IMR-90 (cell line): Measurements from ENCODE around the gene STK35. TPM values are rescaled to one million over a fixed set of nuclear protein-coding genes. Genes with fewer than 3 reads are reported as not detected.

Experiments used
- ATAC-seq: fragments of 200-7000 bp; cut with Tn5 transposase; 2 replicates; pipeline ENCODE4 v1.9.1; 2020; ENCODE audit warnings: low read depth, mild to moderate bottlenecking, moderate library complexity
- BruUV-seq: library from RNA; stranded (reverse); fragments of 400-500 nt; replicated peaks from 2 replicates; lab custom pipeline; 2021; lab: Mats Ljungman, UMichigan
- CTCF ChIA-PET: fragments of 300-600 bp; formaldehyde crosslinking; extraction: SDS; loops from one replicate; lab custom pipeline; 2021; ENCODE audit warnings: antibody characterized with exemption; lab: Yijun Ruan, JAX
- POLR2A ChIA-PET: fragments of 300-600 bp; sonication (Branson Sonifier 250); formaldehyde crosslinking; loops from one replicate; lab custom pipeline; 2022; ENCODE audit warnings: antibody characterized with exemption; ENCODE audit not compliant: unreplicated experiment; lab: Charles Lee
- DNase-seq: peaks from one replicate; pipeline ENCODE4 v3.0.0; 2013
- H2AFZ ChIP-seq: replicated peaks from 2 replicates; pipeline ENCODE3; 2013; ENCODE audit warnings: low read length, mild to moderate bottlenecking; ENCODE audit not compliant: poor library complexity
- H2AK5ac ChIP-seq: 2 replicates; pipeline ENCODE4 v1.6.1; 2013; ENCODE audit warnings: low read depth, low read length, inconsistent platforms
- H2AK9ac ChIP-seq: replicated peaks from 2 replicates; pipeline ENCODE3; 2013; ENCODE audit warnings: mild to moderate bottlenecking, low read depth, low read length, moderate library complexity; ENCODE audit not compliant: poor library complexity
- H2BK120ac ChIP-seq: 2 replicates; pipeline ENCODE4 v1.6.1; 2013; ENCODE audit warnings: low read depth, low read length, inconsistent platforms
- H2BK15ac ChIP-seq: 3 replicates; pipeline ENCODE4 v1.6.1; 2013; ENCODE audit warnings: low read depth, low read length, inconsistent platforms
- H2BK20ac ChIP-seq: 2 replicates; pipeline ENCODE4 v1.6.1; 2013; ENCODE audit warnings: low read depth, mild to moderate bottlenecking, inconsistent platforms, low read length, moderate library complexity
- H2BK5ac ChIP-seq: 2 replicates; pipeline ENCODE4 v1.6.1; 2013; ENCODE audit warnings: mild to moderate bottlenecking, low read depth, low read length, inconsistent platforms; ENCODE audit not compliant: poor library complexity, severe bottlenecking
- H3K14ac ChIP-seq: replicated peaks from 2 replicates; pipeline ENCODE4 v1.6.1; 2013; ENCODE audit warnings: low read depth, low read length, inconsistent platforms
- H3K18ac ChIP-seq: 2 replicates; pipeline ENCODE4 v1.6.1; 2013; ENCODE audit warnings: low read depth, low read length, control low read depth
- H3K23ac ChIP-seq: 2 replicates; pipeline ENCODE4 v1.6.1; 2013; ENCODE audit warnings: low read depth, low read length, inconsistent platforms
- H3K27ac ChIP-seq: 2 replicates; pipeline ENCODE4 v1.5.1; 2013; ENCODE audit warnings: mild to moderate bottlenecking, control low read depth, low read length; ENCODE audit not compliant: insufficient read depth
- H3K27me3 ChIP-seq: 2 replicates; pipeline ENCODE4 v1.6.1; 2013; ENCODE audit warnings: low read length; ENCODE audit not compliant: control insufficient read depth, insufficient read depth
- H3K36me3 ChIP-seq: 2 replicates; pipeline ENCODE4 v1.6.1; 2013; ENCODE audit warnings: low read length, mixed read lengths; ENCODE audit not compliant: control insufficient read depth, insufficient read depth
- H3K4ac ChIP-seq: 2 replicates; pipeline ENCODE4 v1.6.1; 2013; ENCODE audit warnings: low read depth, low read length, inconsistent platforms
- H3K4me1 ChIP-seq: 2 replicates; pipeline ENCODE4 v1.6.1; 2013; ENCODE audit warnings: low read length, mixed read lengths; ENCODE audit not compliant: control insufficient read depth, insufficient read depth
- H3K4me2 ChIP-seq: 2 replicates; pipeline ENCODE4 v1.6.1; 2013; ENCODE audit warnings: low read depth, mild to moderate bottlenecking, control low read depth, low read length, moderate library complexity
- H3K4me3 ChIP-seq: 2 replicates; pipeline ENCODE4 v1.5.1; 2013; ENCODE audit warnings: low read depth, mild to moderate bottlenecking, control low read depth, low read length, moderate library complexity; ENCODE audit not compliant: insufficient read depth
- H3K56ac ChIP-seq: 2 replicates; pipeline ENCODE4 v1.6.1; 2013; ENCODE audit warnings: low read length, inconsistent platforms; ENCODE audit not compliant: insufficient read depth; ENCODE audit errors: extremely low read depth
- H3K79me1 ChIP-seq, 2 experiments: 2 replicates each; pipeline ENCODE4 v1.6.1; 2013; ENCODE audit warnings: low read length in 2 of 2, inconsistent platforms in 1 of 2, low read depth in 1 of 2
- H3K9ac ChIP-seq: 2 replicates; pipeline ENCODE4 v1.6.1; 2013; ENCODE audit warnings: low read depth, low read length, control low read depth
- H3K9me1 ChIP-seq: 2 replicates; pipeline ENCODE4 v1.6.1; 2013; ENCODE audit warnings: low read length, inconsistent platforms; ENCODE audit not compliant: insufficient read depth
- H3K9me3 ChIP-seq: 2 replicates; pipeline ENCODE4 v1.6.1; 2013; ENCODE audit warnings: low read length; ENCODE audit not compliant: control insufficient read depth, insufficient read depth
- H4K20me1 ChIP-seq: 2 replicates; pipeline ENCODE4 v1.6.1; 2013; ENCODE audit warnings: low read length, inconsistent platforms; ENCODE audit not compliant: insufficient read depth
- H4K5ac ChIP-seq: 2 replicates; pipeline ENCODE4 v1.6.1; 2013; ENCODE audit warnings: mild to moderate bottlenecking, low read depth, low read length, control low read depth
- H4K8ac ChIP-seq, 2 experiments: 2 replicates each; pipeline ENCODE4 v1.6.1; 2013; ENCODE audit warnings: low read depth in 2 of 2, low read length in 2 of 2, control low read depth in 1 of 2, inconsistent platforms in 1 of 2
- H4K91ac ChIP-seq: 2 replicates; pipeline ENCODE4 v1.6.1; 2013; ENCODE audit warnings: low read depth, low read length, inconsistent platforms; ENCODE audit not compliant: insufficient read depth
- BHLHE40 ChIP-seq: fragments of 150-350 bp; IDR thresholded peaks from 2 replicates; pipeline ENCODE4 v1.6.1; 2016; ENCODE audit warnings: mild to moderate bottlenecking, low read depth, low read length
- CEBPB ChIP-seq: IDR thresholded peaks from 2 replicates; pipeline ENCODE4 v1.6.1; 2012; ENCODE audit warnings: low read depth, low read length, improper control_type of control experiment
- CHD1 ChIP-seq: IDR thresholded peaks from 2 replicates; pipeline ENCODE4 v1.6.1; 2012; ENCODE audit warnings: low read depth, low read length, improper control_type of control experiment
- CTCF ChIP-seq: conservative IDR thresholded peaks from 2 replicates; pipeline ENCODE4 v1.5.1; 2012; ENCODE audit warnings: mild to moderate bottlenecking, low read depth, low read length, improper control_type of control experiment
- ELK1 ChIP-seq: fragments of 150-350 bp; IDR thresholded peaks from 2 replicates; pipeline ENCODE4 v1.6.1; 2016; ENCODE audit warnings: low read depth, mild to moderate bottlenecking, low read length, moderate library complexity, borderline replicate concordance
- FOS ChIP-seq: fragments of 150-350 bp; IDR thresholded peaks from 2 replicates; pipeline ENCODE4 v1.6.1; 2016; ENCODE audit warnings: low read depth, low read length
- MAFK ChIP-seq: IDR thresholded peaks from 2 replicates; pipeline ENCODE4 v1.6.1; 2012; ENCODE audit warnings: low read depth, low read length, improper control_type of control experiment
- MAZ ChIP-seq: IDR thresholded peaks from 2 replicates; pipeline ENCODE4 v1.6.1; 2012; ENCODE audit warnings: low read depth, mild to moderate bottlenecking, low read length, improper control_type of control experiment, moderate library complexity, borderline replicate concordance
- MXI1 ChIP-seq: IDR thresholded peaks from 2 replicates; pipeline ENCODE4 v1.6.1; 2012; ENCODE audit warnings: low read depth, mild to moderate bottlenecking, low read length, moderate library complexity, borderline replicate concordance
- NFE2L2 ChIP-seq: fragments of 150-350 bp; IDR thresholded peaks from 2 replicates; pipeline ENCODE4 v1.6.1; 2016; ENCODE audit warnings: low read depth, mild to moderate bottlenecking, low read length
- POLR2A ChIP-seq: IDR thresholded peaks from 2 replicates; pipeline ENCODE4 v1.6.1; 2012; ENCODE audit warnings: mild to moderate bottlenecking, low read depth, low read length
- RAD21 ChIP-seq: IDR thresholded peaks from 2 replicates; pipeline ENCODE4 v1.6.1; 2012; ENCODE audit warnings: low read length, improper control_type of control experiment
- RCOR1 ChIP-seq: IDR thresholded peaks from 2 replicates; pipeline ENCODE4 v1.6.1; 2012; ENCODE audit warnings: mild to moderate bottlenecking, low read length, improper control_type of control experiment; ENCODE audit not compliant: insufficient replicate concordance
- RFX5 ChIP-seq: IDR thresholded peaks from 2 replicates; pipeline ENCODE4 v1.8.0; 2012; ENCODE audit warnings: low read depth, mild to moderate bottlenecking, low read length, moderate library complexity
- SMC3 ChIP-seq: fragments of 150-350 bp; IDR thresholded peaks from 2 replicates; pipeline ENCODE4 v1.6.1; 2016; ENCODE audit warnings: low read depth, mild to moderate bottlenecking, antibody characterized with exemption, low read length, moderate library complexity
- USF2 ChIP-seq: fragments of 150-350 bp; IDR thresholded peaks from 2 replicates; pipeline ENCODE4 v1.6.1; 2017; ENCODE audit warnings: mild to moderate bottlenecking, antibody characterized with exemption, low read length, low read depth
- WGBS, 2 experiments: methylation state at CpG; one replicate each; pipeline versions ENCODE4 v1.1.5 to v1.1.7; 2013; ENCODE audit warnings: missing lambda C conversion rate in 2 of 2; ENCODE audit not compliant: insufficient read length in 1 of 2; ENCODE audit errors: extremely low coverage in 2 of 2; 5-methylcytosine and 5-hydroxymethylcytosine counted together
- dilution Hi-C: fragments of 300-500 bp; cut with HindIII; formaldehyde crosslinking; loops from one replicate; pipeline ENCODE4 v1.14.3; 2018; ENCODE audit warnings: low sequenced_read_pairs; ENCODE audit not compliant: unreplicated experiment
- in situ Hi-C: fragments of 300-500 bp; cut with MboI; formaldehyde crosslinking; loops from 3 replicates; pipeline ENCODE4 v1.14.3; 2019; ENCODE audit warnings: low sequenced_read_pairs, inconsistent platforms, mixed read lengths
- intact Hi-C: fragments of 100-400 bp; cut with micrococcal nuclease; formaldehyde crosslinking; loops from 2 replicates; pipeline ENCODE4 v1.10.0; 2022
- polyA plus RNA-seq, 3 experiments: library from polyadenylated mRNA; depleted of rRNA; stranded (reverse); fragments of >200 nt; gene quantifications; 2 replicates each; pipeline ENCODE4 v1.2.3, GENCODE V29; 2012; ENCODE audit warnings: low replicate concordance in 1 of 3
- total RNA-seq: library from RNA; depleted of rRNA; stranded (reverse); fragments of >200 nt; gene quantifications from 2 replicates; pipeline ENCODE4 v1.2.3, GENCODE V29; 2012

STK35 gene
- total and polyA plus RNA-seq, 2 of the 4 experiments (the other 2 are of a cell fraction): 11.1 to 12.0 TPM

DNA sequence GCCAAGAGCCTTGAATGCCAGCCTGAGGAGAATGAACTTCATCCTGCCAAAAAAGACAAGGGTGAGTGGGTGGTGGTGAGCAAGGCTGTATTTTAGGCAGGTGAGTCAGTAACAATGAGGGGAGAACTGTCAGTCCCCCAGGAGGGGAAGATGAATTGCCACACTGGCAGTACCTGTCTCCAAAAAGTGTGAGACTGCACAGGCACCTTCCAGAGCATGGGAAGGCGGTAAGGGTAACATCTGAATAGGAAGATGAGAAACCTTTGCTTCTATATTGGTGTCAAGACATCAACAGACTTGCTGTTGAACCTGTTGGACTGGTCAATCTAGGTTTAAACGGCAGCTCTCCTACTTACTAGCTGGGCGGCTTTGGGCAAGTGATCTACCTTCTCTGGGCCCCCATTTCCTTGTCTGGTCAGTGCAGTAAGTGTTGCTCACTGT, 30.9 kb downstream of the STK35 start:
- peaks cover 51 to 90% of the 10 kb centered on the region in 2 experiments for H3K79me1 ChIP-seq
- H2BK120ac ChIP-seq: peak overlapping the region; percentile 14
- ATAC-seq: no peak
- H3K4me2 ChIP-seq: no peak overlapping the region
- no peak overlapping the region for H2AFZ ChIP-seq
- H3K56ac ChIP-seq: no peak overlapping the region
- peak overlapping the region; percentile 2; the same call in 1 of the 2 replicates for H3K18ac ChIP-seq
- peaks cover 47% of the 10 kb centered on the region for H3K9me1 ChIP-seq
- peak overlapping the region; percentile 73 for H3K4ac ChIP-seq
- H4K20me1 ChIP-seq: peaks cover 64% of the 10 kb centered on the region
- H4K5ac ChIP-seq: peak overlapping the region; percentile 29; the same call in 1 of the 2 replicates
- H4K91ac ChIP-seq: peak overlapping the region; percentile 60; the same call in 1 of the 2 replicates
- CTCF ChIA-PET: interaction anchor here (1.2 kb wide), 1 partner anchor 369 kb away, joined by 3 read pairs; no protein-coding TSS in a partner anchor
- H3K36me3 ChIP-seq: 0 out of 2 replicates have a peak, but pooled peaks cover 2% of the 10 kb centered on the region
- POLR2A ChIA-PET: no interaction called here
- peak overlapping the region; percentile 92; the same call in 1 of the 3 replicates for H2BK15ac ChIP-seq
- dilution Hi-C loops: no loop called here
- no TSS peak for BruUV-seq
- H3K27me3 ChIP-seq: no peaks in the 10 kb centered on the region
- no peak for DNase-seq
- no peak overlapping the region for H3K9ac ChIP-seq
- H3K14ac ChIP-seq: peak overlapping the region; percentile 87
- H3K23ac ChIP-seq: peak overlapping the region; percentile 71; the same call in 1 of the 2 replicates
- no peak overlapping the region for H3K27ac ChIP-seq
- H2AK9ac ChIP-seq: peak overlapping the region; percentile 11
- H2AK5ac ChIP-seq: peak overlapping the region; percentile 56; the same call in 1 of the 2 replicates
- peak overlapping the region; percentile 56; the same call in 1 of the 2 replicates for H2BK20ac ChIP-seq
- TF ChIP-seq USF2 (no peak), RFX5 (no peak), POLR2A (no peak), RCOR1 (no peak), MAFK (no peak), ELK1 (no peak), NFE2L2 (no peak), CHD1 (no peak), FOS (no peak), RAD21 (no peak), CEBPB (no peak), BHLHE40 (no peak), MAZ (no peak), CTCF (no peak), MXI1 (no peak), SMC3 (no peak)
- H3K4me3 ChIP-seq: no peak overlapping the region
- peak overlapping the region; percentile 94 for H2BK5ac ChIP-seq
- H3K9me3 ChIP-seq: no peaks in the 10 kb centered on the region
- H3K4me1 ChIP-seq: peaks cover 49% of the 10 kb centered on the region
- in situ Hi-C loops: no loop called here
- intact Hi-C loops: no loop called here
- peak overlapping the region; percentile 7 to 9; a peak in 2 of 4 replicates for H4K8ac ChIP-seq
- 100% methylated on average over 1 of the region's 3 CpGs; no CpG with 5 or more reads in 1 of the 2 experiments for WGBS, 2 experiments
